Mesodermal cell (in vitro differentiated cells): Measurements from ENCODE around the gene GLB1L.
A peak's percentile ranks its signal among the peaks of the same experiment; 100 is the strongest.

ENCODE experiments used
- H3K27ac ChIP-seq: 2 replicates; pipeline ENCODE4 v1.7.0; 2013; ENCODE audit warnings: mild to moderate bottlenecking, low read depth, low read length, moderate library complexity; ENCODE audit not compliant: severe bottlenecking
- H3K36me3 ChIP-seq: 2 replicates; pipeline ENCODE4 v1.7.1; 2013; ENCODE audit warnings: mild to moderate bottlenecking, low read length, moderate library complexity; ENCODE audit not compliant: control insufficient read depth, insufficient read depth
- H3K4me1 ChIP-seq: one replicate; pipeline ENCODE4 v1.7.1; 2013; ENCODE audit warnings: mild to moderate bottlenecking, low read length; ENCODE audit not compliant: insufficient read depth, control insufficient read depth, poor library complexity, severe bottlenecking
- H3K4me3 ChIP-seq: 2 replicates; pipeline ENCODE4 v1.7.0; 2013; ENCODE audit warnings: low read length, control low read depth, mild to moderate bottlenecking; ENCODE audit not compliant: insufficient read depth, poor library complexity, severe bottlenecking; ENCODE audit errors: extremely low read depth
- H3K9me3 ChIP-seq: 2 replicates; pipeline ENCODE4 v1.7.1; 2013; ENCODE audit warnings: mild to moderate bottlenecking, low read length, moderate library complexity; ENCODE audit not compliant: control insufficient read depth
- WGBS, 2 experiments: methylation state at CpG; one replicate each; pipeline ENCODE4 v1.1.5; 2013; ENCODE audit warnings: missing lambda C conversion rate in 2 of 2; ENCODE audit not compliant: insufficient coverage in 2 of 2; 5-methylcytosine and 5-hydroxymethylcytosine counted together

Gene GLB1L

GRCh38 chr2:219213026-219213415, 32.2 kb downstream of the GLB1L start:
- WGBS, 2 experiments, result 94 to 98% methylated on average over 8 of the region's 8 CpGs
- H3K36me3 ChIP-seq, result peaks cover 60% of the 10 kb centered on the region

GRCh38 chr2:219210886-219211362, 34.3 kb downstream of the GLB1L start:
- peaks cover 7% of the 10 kb centered on the region for H3K4me1 ChIP-seq
- peaks cover 62% of the 10 kb centered on the region for H3K36me3 ChIP-seq
- H3K4me3 ChIP-seq, result no peak overlapping the region
- no peak overlapping the region for H3K27ac ChIP-seq
- H3K9me3 ChIP-seq, result no peaks in the 10 kb centered on the region
- WGBS, 2 experiments, result 97 to 100% methylated on average over 1 to 6 of the region's 9 CpGs

More at GRCh38 chr2:219213026-219213415, 32.2 kb downstream of the GLB1L start:
- Histone ChIP-seq H3K27ac (no peak overlapping the region), H3K9me3 (no peaks in the 10 kb centered on the region), H3K4me3 (no peak overlapping the region), H3K4me1 (peaks cover 6% of the 10 kb centered on the region)

GRCh38 chr2:219210196-219210885, 34.9 kb downstream of the GLB1L start:
- Histone ChIP-seq H3K9me3 (no peaks in the 10 kb centered on the region), H3K27ac (no peak overlapping the region), H3K4me3 (no peak overlapping the region), H3K4me1 (peaks cover 7% of the 10 kb centered on the region), H3K36me3 (peaks cover 59% of the 10 kb centered on the region)
- WGBS, 2 experiments, result 97 to 98% methylated on average over 14 to 24 of the region's 24 CpGs

GRCh38 chr2:219209236-219210195, 35.7 kb downstream of the GLB1L start:
- Histone ChIP-seq H3K4me3 (no peak overlapping the region), H3K9me3 (no peaks in the 10 kb centered on the region), H3K36me3 (peaks cover 52% of the 10 kb centered on the region), H3K27ac (no peak overlapping the region), H3K4me1 (peaks cover 7% of the 10 kb centered on the region)
- 91 to 96% methylated on average over 11 of the region's 18 CpGs for WGBS, 2 experiments

- Histone ChIP-seq H3K4me1 (peaks cover 7% of the 10 kb centered on the region), H3K4me3 (no peak overlapping the region), H3K36me3 (peaks cover 38% of the 10 kb centered on the region), H3K27ac (no peak overlapping the region), H3K9me3 (no peaks in the 10 kb centered on the region)
- 90 to 97% methylated on average over 12 to 13 of the region's 17 CpGs for WGBS, 2 experiments
Observed at GRCh38 chr2:219207884-219208740, 37.1 kb downstream of the GLB1L start.

GRCh38 chr2:219207134-219207883, 37.9 kb downstream of the GLB1L start:
- H3K36me3 ChIP-seq, result peaks cover 30% of the 10 kb centered on the region
- H3K9me3 ChIP-seq, result no peaks in the 10 kb centered on the region
- H3K4me1 ChIP-seq, result peaks cover 7% of the 10 kb centered on the region
- WGBS, 2 experiments, result 39 to 48% methylated on average over 13 to 16 of the region's 22 CpGs
- H3K27ac ChIP-seq, result no peak overlapping the region
- H3K4me3 ChIP-seq, result peak overlapping the region; percentile 58

- Histone ChIP-seq H3K27ac (peak within 1 kb of the TSS; percentile 84), H3K4me1 (peaks cover 7% of the 10 kb centered on the region), H3K9me3 (no peaks in the 10 kb centered on the region), H3K4me3 (peak within 1 kb of the TSS; percentile 58), H3K36me3 (peaks cover 26% of the 10 kb centered on the region)
- WGBS, 2 experiments, result 1% methylated on average over 42 to 52 of the region's 76 CpGs
Observed at GRCh38 chr2:219206328-219207133, 38.7 kb downstream of the GLB1L start, which contains the start of gene ZFAND2B. TSS of gene ZFAND2B (plus strand) at chr2:219206782. CDS start at chr2:219206988, 206 bp downstream.

GRCh38 chr2:219205981-219206327, 39.3 kb downstream of the GLB1L start:
- Histone ChIP-seq H3K4me3 (peak overlapping the region; percentile 58), H3K9me3 (no peaks in the 10 kb centered on the region), H3K27ac (peak overlapping the region; percentile 84), H3K36me3 (peaks cover 23% of the 10 kb centered on the region), H3K4me1 (peaks cover 7% of the 10 kb centered on the region)
- 32 to 36% methylated on average over 6 of the region's 7 CpGs for WGBS, 2 experiments

GRCh38 chr2:219205165-219205538, 40.1 kb downstream of the GLB1L start:
- Histone ChIP-seq H3K27ac (no peak overlapping the region), H3K4me1 (peaks cover 7% of the 10 kb centered on the region), H3K4me3 (no peak overlapping the region), H3K9me3 (no peaks in the 10 kb centered on the region), H3K36me3 (peaks cover 20% of the 10 kb centered on the region)
- 100% methylated on average over 1 of the region's 5 CpGs; no CpG with 5 or more reads in 1 of the 2 experiments for WGBS, 2 experiments
